Measurements from ENCODE around the gene TFCP2L1. TPM values are rescaled to one million over a fixed set of nuclear protein-coding genes. Genes with fewer than 3 reads are reported as not detected.

TFCP2L1 gene
- total and polyA plus RNA-seq, 2 of the 4 experiments (the other 2 are of a cell fraction), result not detected

DNA sequence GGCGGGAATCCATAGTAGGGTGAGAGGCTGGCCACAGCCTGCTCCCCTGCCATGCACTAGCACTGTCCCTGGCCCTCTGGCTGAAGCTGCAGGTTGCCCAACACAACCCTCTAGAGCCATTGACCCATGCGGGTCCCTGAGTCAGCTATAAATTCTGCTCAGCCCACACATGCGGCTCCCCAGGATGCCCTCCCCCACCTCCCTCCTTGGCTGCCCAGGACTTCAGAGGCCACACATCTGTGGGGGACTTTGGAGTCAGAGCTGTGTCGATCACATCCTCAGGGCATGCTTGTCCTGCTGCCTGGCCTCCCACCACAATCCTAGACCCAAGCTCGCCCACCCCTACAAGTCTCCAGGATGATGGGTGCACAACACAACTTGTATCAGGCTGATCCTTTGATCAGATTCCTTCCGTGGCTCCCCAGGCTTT lies 97.0 kb downstream of the TFCP2L1 start:
- H3K4ac ChIP-seq (ENCODE audit: low read depth, low read length), result no peak overlapping the region
- POLR2A ChIA-PET (ENCODE audit: unreplicated experiment), result no interaction called here

More for the DNA sequence above, 97.0 kb downstream of the TFCP2L1 start:
- intact Hi-C loops (cut with micrococcal nuclease), result no loop called here
- Histone ChIP-seq H2BK20ac (ENCODE audit: low read depth, low read length) (no peak overlapping the region), H3K36me3 (ENCODE audit: control insufficient read depth, insufficient read depth, low read length) (no peaks in the 10 kb centered on the region), H3K79me1 (ENCODE audit: low read depth in 1 of 2, low read length in 2 of 2) (no peaks in the 10 kb centered on the region), H3K9me3 (ENCODE audit: control insufficient read depth, insufficient read depth, low read length) (no peaks in the 10 kb centered on the region), H3K23ac (ENCODE audit: low read depth, low read length) (no peak overlapping the region), H2BK15ac (ENCODE audit: low read depth, low read length) (no peak overlapping the region), H3K56ac (ENCODE audit: extremely low read depth, insufficient read depth, low read length) (no peak overlapping the region), H3K9ac (ENCODE audit: low read depth, low read length) (no peak overlapping the region), H3K4me3 (ENCODE audit: insufficient read depth, low read depth, low read length) (no peak overlapping the region), H2AK5ac (ENCODE audit: low read depth, low read length) (no peak overlapping the region), H3K14ac (replicated peaks; ENCODE audit: low read depth, low read length) (no peak overlapping the region), H3K27me3 (ENCODE audit: control insufficient read depth, insufficient read depth, low read length) (peaks cover 7% of the 10 kb centered on the region; the same call in 1 of the 2 replicates), H3K27ac (ENCODE audit: insufficient read depth, low read length) (no peak overlapping the region), H4K8ac (ENCODE audit: low read depth in 2 of 2, low read length in 2 of 2) (no peak overlapping the region), H3K18ac (ENCODE audit: low read depth, low read length) (no peak overlapping the region), H3K9me1 (ENCODE audit: insufficient read depth, low read length) (no peaks in the 10 kb centered on the region), H3K4me1 (ENCODE audit: control insufficient read depth, insufficient read depth, low read length) (no peaks in the 10 kb centered on the region), H4K91ac (ENCODE audit: insufficient read depth, low read depth, low read length) (no peak overlapping the region), H4K5ac (ENCODE audit: low read depth, low read length) (no peak overlapping the region), H2AFZ (replicated peaks; ENCODE audit: low read length, poor library complexity) (no peak overlapping the region), H3K4me2 (ENCODE audit: low read depth, low read length) (no peak overlapping the region), H2BK5ac (ENCODE audit: low read depth, low read length, poor library complexity, severe bottlenecking) (no peak overlapping the region), H2AK9ac (replicated peaks; ENCODE audit: low read depth, low read length, poor library complexity) (no peak overlapping the region), H2BK120ac (ENCODE audit: low read depth, low read length) (no peak overlapping the region), H4K20me1 (ENCODE audit: insufficient read depth, low read length) (no peaks in the 10 kb centered on the region)
- dilution Hi-C loops (cut with HindIII; ENCODE audit: low sequenced_read_pairs, unreplicated experiment), result no loop called here
- BruUV-seq (replicated peaks), result no TSS peak
- 33% methylated on average over 2 of the region's 6 CpGs; no CpG with 5 or more reads in 1 of the 2 experiments for WGBS, 2 experiments (ENCODE audit: extremely low coverage in 2 of 2, insufficient read length in 1 of 2)
- ATAC-seq (ENCODE audit: low read depth) (no peak), DNase-seq (no peak)
- CTCF ChIA-PET, result no interaction called here
- no peak for TF ChIP-seq RAD21 (IDR thresholded peaks at IDR 0.05; ENCODE audit: low read length)
- TF ChIP-seq POLR2A (IDR thresholded peaks at IDR 0.05; ENCODE audit: low read depth, low read length), result no peak
- TF ChIP-seq, protein P1, sequence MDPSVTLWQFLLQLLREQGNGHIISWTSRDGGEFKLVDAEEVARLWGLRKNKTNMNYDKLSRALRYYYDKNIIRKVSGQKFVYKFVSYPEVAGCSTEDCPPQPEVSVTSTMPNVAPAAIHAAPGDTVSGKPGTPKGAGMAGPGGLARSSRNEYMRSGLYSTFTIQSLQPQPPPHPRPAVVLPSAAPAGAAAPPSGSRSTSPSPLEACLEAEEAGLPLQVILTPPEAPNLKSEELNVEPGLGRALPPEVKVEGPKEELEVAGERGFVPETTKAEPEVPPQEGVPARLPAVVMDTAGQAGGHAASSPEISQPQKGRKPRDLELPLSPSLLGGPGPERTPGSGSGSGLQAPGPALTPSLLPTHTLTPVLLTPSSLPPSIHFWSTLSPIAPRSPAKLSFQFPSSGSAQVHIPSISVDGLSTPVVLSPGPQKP (IDR thresholded peaks at IDR 0.05; ENCODE audit: borderline replicate concordance, low read depth, low read length), result no peak
- no peak for TF ChIP-seq CEBPB (IDR thresholded peaks at IDR 0.05; ENCODE audit: low read depth, low read length)
- no peak for TF ChIP-seq MXI1 (IDR thresholded peaks at IDR 0.05; ENCODE audit: borderline replicate concordance, low read depth, low read length)
- TF ChIP-seq SMC3 (IDR thresholded peaks at IDR 0.05; ENCODE audit: low read depth, low read length), result no peak
- TF ChIP-seq MAFK (IDR thresholded peaks at IDR 0.05; ENCODE audit: low read depth, low read length), result no peak
- no peak for TF ChIP-seq MAZ (IDR thresholded peaks at IDR 0.05; ENCODE audit: borderline replicate concordance, low read depth, low read length)
- TF ChIP-seq CHD1 (IDR thresholded peaks at IDR 0.05; ENCODE audit: low read depth, low read length), result no peak
- TF ChIP-seq FOS (IDR thresholded peaks at IDR 0.05; ENCODE audit: low read depth, low read length), result no peak
- no peak for TF ChIP-seq BHLHE40 (IDR thresholded peaks at IDR 0.05; ENCODE audit: low read depth, low read length)
- TF ChIP-seq RFX5 (IDR thresholded peaks at IDR 0.05; ENCODE audit: low read depth, low read length), result no peak
- in situ Hi-C loops (cut with MboI; ENCODE audit: low sequenced_read_pairs), result no loop called here
